Retinal pigment epithelial cell (primary cell): ENCODE results near the gene ZFTA.

ENCODE experiments used
- DNase-seq: peaks from one replicate; pipeline ENCODE4 v3.0.0-alpha.2; 2010; ENCODE audit warnings: low read depth
- H3K4me3 ChIP-seq: 2 replicates; pipeline ENCODE4 v1.5.1; 2011; ENCODE audit warnings: mild to moderate bottlenecking, low read length, control low read depth, moderate library complexity
- CTCF ChIP-seq: conservative IDR thresholded peaks from 2 replicates; pipeline ENCODE4 v1.5.1; 2011; ENCODE audit warnings: low read depth, low read length, control low read depth, inconsistent platforms

Gene ZFTA

GRCh38 chr11:63745304-63746170 is 23.0 kb downstream of the ZFTA start:
- DNase-seq = no peak
- H3K4me3 ChIP-seq = no peak overlapping the region
- peak; percentile 33 for TF ChIP-seq CTCF

GRCh38 chr11:63738720-63739360 is 29.7 kb downstream of the ZFTA start:
- peak; percentile 30 for DNase-seq
- H3K4me3 ChIP-seq = no peak overlapping the region
- TF ChIP-seq CTCF = peak; percentile 95

GRCh38 chr11:63737718-63738117 is 30.9 kb downstream of the ZFTA start:
- no peak for TF ChIP-seq CTCF
- H3K4me3 ChIP-seq = no peak overlapping the region
- no peak for DNase-seq

GRCh38 chr11:63736864-63737263 is 31.7 kb downstream of the ZFTA start:
- no peak for TF ChIP-seq CTCF
- H3K4me3 ChIP-seq = no peak overlapping the region
- DNase-seq = no peak

GRCh38 chr11:63729326-63729725 is 39.2 kb downstream of the ZFTA start:
- no peak for TF ChIP-seq CTCF
- no peak for DNase-seq
- H3K4me3 ChIP-seq = no peak overlapping the region

GRCh38 chr11:63720611-63721010 is 48.0 kb downstream of the ZFTA start:
- no peak overlapping the region for H3K4me3 ChIP-seq
- no peak for DNase-seq
- no peak for TF ChIP-seq CTCF

GRCh38 chr11:63719987-63720386 is 48.6 kb downstream of the ZFTA start:
- TF ChIP-seq CTCF = no peak
- DNase-seq = peak; percentile 52
- no peak overlapping the region for H3K4me3 ChIP-seq
